CD4-positive, alpha-beta T cell treated with Interleukin-10 for 1 hour (primary cell): ENCODE data around the gene GSX1.
"Not testable (repeated sequence)": the region's sequence is repeated elsewhere in the genome, so short reads cannot be mapped to it uniquely, and the experiment has no call there.

Experiments used
- DNase-seq: peaks from one replicate; pipeline ENCODE4 v3.0.0-alpha.2; 2020

GSX1 gene

DNA sequence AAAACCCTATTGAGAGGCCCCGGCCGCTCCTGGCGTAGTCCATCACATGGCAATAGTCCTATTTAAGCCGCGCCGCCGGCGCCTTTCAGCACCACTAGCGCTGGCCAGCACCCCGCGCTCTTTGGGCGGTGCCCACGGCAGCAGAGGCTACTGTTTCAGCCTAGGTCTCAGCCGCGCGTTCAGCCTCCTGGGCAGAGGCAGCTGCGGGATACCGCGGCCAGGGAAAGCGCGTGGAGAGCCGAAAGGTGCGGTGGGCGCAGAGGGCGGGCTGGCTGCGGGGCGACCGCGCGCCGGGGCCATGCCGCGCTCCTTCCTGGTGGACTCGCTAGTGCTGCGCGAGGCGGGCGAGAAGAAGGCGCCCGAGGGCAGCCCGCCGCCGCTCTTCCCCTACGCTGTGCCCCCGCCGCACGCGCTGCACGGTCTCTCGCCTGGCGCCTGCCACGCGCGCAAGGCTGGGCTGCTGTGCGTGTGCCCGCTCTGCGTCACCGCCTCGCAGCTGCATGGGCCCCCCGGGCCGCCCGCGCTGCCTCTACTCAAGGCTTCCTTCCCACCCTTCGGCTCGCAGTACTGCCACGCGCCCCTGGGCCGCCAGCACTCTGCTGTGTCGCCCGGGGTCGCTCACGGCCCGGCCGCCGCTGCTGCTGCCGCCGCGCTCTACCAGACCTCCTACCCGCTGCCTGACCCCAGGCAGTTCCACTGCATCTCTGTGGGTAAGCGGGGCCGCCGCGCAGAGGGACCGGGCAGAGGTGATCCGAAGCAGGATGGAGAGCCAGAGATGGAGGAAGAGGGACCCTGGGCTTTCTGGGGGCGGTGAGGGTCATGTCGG is at the start of gene GSX1:
TSS of gene GSX1 (plus strand) at position 91 of the 826 bp plus-strand sequence. CDS start at position 299, 208 bp downstream.
- DNase-seq: peak; percentile 24

DNA sequence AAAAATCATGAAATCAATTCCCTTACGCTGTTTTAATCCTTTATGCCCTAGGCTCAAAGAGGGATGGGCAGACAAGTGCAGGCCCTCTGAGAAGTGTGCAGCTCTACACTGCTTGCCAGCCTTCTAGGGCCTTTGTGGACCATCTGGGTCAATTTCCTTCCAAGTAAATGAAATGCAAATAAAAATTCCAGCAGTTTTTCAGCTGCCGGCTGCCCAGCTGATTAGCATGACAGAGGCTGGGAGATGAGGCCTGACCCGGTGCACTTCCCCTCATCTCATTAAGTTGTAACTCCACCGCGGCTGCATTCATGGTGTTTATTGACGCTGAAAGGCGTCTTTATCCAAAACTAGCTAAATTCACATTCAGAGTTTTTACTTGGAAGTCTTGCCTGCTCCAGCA is 47.5 kb upstream of the GSX1 start:
- no peak for DNase-seq

DNA sequence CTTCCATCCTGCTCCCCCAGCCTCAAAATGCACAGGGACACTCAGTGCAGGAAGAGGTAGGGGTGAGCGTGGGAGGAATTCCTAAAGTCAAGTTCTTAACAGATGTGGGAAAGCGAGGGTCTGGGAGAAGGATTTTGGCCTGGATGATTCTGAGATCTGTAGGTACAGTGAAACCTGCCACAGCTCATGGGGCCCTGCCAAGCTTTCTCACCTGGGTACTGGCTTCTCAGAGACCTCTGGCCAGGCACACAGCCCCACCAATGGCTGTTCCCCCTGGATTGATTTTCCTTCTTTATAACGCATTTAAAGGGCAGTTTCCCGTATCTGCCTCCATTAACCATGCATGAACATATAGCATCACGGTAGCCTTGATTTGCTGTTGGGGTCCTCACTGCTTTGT is 47.0 kb upstream of the GSX1 start:
- DNase-seq: no peak

DNA sequence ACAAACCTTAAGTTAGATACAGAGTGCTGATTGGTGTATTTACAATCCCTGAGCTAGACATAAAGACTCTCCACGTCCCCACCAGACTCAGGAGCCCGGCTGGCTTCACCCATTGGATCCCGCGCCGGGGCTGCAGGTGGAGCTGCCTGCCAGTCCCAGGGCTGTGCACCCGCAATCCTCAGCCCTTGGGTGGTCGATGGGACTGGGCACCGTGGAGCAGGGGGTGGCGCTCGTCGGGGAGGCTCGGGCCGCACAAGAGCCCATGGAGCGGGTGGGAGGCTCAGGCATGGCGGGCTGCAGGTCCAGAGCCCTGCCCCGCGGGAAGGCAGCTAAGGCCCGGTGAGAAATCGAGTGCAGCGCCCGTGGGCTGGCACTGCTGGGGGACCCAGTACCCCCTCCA is 44.1 kb upstream of the GSX1 start:
- DNase-seq: not testable (repeated sequence)

DNA sequence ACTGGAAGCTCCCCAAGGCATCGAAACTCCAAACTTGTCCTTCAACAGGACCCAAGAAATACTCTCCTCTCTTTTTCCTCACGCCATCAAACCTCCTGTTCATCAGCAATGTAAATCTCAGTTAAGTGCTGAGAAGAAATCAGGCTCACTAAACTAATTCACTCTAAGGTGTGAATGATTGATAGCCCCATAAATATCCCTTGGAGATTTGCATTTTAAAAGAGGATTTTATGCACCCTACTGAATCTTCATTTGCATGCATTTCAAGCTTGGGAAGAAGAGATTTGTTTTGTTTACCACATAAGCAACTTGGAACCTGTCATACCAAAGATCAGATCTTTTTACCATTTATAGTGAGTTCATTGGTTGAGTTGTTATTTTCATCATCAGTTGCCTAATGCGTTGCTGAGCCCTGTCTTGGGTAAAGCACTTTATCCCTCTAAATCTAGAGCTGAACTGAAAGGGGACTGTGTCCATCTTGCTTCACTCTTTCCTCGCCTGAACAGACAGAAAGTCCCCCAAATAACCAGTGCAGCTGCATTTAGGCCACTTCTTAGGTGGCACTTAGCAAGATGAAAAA is 40.2 kb upstream of the GSX1 start:
- DNase-seq: no peak

DNA sequence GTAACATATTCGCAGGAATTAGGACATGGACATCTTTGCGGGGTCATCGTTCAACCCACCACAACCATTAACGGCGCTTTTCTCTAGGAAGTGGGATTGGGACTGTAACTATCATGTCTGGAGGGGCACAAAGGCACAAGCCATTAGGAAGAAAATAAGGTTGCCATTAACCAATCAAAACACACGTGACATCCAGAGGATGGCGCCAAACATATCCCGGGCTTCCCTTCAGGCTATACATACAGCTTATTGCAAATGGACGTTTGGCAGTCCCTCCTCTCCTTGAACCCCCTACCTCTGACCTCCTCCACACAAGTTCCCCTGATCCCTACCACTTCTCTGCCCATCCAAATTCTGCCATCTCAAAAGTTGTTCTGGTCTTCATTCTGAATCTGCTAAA is 26.6 kb upstream of the GSX1 start:
- no peak for DNase-seq

DNA sequence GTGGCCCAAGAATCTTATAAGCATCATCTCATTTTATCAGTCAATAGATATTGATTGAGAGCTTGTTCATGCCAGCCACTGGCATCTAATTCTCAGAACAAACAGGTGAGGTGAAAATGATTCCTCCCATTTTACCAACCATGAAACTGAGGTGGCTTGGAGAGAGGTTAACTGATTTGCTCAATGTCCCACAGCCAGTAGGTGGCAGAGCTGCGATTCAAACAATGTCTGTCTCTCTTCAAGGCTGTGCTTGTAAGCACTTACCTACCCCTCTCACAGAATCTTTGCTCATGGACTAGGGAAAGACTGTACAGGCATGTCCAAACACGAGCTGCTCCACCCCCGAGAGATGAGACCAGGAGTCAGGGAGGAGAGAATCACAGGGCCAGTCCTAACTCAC is 21.5 kb upstream of the GSX1 start:
- peak; percentile 30 for DNase-seq

DNA sequence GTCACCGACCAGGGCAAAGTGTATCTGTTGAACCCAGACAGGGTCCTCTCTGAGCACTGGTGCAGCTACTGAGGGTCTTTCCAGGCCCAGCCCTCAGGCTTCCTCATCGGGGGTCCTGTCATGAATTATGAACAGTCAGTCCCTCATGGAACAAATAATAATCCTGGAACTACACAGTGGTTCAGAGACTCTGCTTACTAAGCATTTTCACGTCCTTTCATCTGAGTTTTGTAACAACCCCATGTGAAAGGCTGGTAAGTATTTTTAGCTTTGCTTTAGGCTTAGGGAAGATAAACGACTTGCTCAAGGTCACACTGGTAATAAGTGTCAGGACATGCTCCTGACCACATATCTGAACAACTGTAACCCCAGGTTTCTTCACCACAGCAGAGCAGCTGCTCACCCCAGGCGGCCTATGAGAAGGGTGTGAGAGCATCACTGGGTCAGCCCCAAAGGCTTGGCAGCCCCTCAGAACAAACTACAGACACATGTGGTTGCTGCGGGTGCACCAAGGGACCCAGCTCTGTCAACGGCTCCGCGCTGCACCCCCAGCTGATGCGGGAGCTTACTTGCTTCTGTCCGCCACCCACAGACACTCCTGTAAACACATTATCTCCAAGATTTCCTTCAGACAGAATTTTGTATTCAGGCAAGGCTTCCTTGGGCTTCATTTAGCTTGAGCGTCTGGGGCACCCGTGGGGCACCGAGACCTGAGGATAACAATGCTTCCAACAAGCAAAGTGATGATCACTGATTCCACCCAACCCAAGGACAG is 19.4 kb upstream of the GSX1 start:
- DNase-seq: no peak

DNA sequence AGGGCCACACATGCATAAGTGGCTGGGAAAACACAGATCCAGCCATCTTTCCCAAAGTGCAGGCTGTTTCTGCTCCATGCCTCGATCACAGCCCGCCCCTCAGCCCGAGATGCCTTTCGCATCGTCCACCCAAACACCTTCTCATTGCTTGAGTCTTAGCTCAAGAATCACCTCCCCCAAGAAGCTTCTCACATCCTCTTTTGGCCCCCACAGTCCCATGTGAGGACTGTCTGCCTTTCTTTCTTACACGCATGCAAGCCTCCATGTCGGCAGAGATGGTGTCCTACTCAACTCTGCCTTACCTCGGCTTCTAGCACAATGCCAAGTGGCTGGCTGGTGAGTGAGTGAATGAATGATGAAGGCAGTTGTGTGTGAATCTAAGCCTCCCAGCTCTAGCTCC is 18.1 kb upstream of the GSX1 start:
- no peak for DNase-seq

DNA sequence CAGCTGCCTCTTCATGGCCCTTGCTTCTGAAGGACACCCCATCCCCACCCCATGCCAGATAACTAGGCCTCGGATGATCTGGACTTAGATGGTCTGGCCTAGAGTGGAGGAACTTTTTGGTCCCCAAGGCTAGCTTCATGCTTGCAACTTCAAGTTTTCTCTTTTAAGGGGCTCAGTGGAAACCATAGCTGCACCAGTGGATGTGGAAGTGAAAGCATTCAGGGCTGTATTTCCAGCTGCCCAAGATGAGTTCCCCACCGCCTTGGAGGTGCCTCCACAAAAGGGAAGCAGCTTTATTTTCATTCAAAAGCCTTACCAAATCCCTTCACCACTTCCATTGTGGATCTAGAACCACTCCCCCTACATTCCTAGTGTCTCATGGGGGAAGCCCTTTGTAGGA is 17.6 kb upstream of the GSX1 start:
- DNase-seq: no peak

DNA sequence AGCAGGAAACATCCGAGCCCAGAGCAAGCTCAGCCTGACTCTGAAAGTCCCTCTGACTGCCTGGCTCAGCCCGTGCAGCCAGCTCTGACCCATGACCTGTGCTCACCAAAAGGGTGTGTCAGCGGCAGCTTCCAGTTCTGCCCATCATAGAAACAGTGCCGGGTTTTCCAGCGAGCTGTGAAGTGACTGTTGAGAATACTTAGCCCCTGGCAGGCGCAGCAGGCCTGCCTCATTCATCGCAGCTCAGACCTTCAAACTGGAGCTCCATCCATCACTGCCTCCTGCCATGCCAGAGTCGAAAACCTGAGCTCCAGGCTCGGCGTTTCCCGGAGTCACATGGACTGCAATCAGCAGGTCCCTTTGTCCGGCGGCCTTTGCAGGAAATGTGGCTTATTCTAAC is 16.3 kb upstream of the GSX1 start:
- no peak for DNase-seq

DNA sequence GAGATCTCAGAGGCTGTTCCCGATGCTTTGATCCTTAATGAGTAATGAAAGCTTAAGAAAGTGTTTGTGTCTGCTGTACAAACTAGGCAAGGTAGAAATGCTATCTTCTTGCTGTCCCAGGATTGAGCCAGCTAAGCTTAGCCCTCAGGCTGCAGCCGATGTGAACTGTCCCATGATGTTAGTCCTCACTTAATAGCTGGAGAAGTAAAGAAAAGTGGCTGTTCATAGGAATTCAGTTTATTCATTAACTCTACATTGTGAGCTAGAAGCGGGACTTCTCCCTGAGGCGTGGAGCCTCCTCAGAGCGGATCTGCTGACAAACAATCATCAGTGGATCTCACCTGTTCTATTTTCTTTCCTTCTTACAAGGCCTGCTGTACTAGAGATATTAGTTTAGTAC is 10.1 kb upstream of the GSX1 start:
- DNase-seq: no peak

DNA sequence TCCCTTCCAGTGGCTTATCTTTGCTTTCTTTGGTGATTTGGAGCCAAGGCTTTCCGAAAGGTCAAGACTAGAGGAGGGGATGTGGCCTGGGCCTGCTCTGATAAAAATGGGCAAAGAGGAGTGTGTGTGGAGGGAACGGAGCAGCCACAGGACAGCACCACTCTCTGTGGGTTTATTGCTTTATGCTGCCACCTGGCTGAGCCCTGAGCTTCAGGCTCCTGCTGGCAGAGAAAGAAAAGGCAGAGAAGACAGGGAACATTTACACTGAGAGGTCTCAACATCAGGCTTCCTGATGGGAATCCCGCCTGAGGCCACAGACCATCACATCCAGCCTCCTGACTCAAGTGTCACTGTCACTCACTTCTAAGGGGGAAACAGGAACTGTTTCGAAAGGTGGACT is 9.2 kb upstream of the GSX1 start:
- no peak for DNase-seq

DNA sequence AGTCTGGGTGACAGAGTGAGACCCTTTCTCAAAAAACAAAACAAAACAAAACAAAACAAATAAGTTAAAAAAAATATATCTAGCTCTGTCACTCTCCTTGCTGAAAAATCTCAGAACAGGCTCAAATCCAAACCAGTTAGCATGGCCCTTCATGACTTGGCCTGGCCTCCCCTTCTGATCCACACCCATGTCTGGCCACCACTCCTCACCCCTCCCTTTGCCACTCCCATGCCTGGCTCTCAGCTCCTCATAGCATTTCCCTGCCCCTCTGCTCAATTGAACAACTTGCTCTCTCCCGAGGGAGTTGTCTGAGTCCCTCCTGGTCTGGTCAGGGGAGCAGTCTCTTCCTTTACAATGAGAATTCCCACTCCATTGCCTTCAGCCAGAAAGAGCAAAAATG is 4.0 kb upstream of the GSX1 start:
- no peak for DNase-seq

DNA sequence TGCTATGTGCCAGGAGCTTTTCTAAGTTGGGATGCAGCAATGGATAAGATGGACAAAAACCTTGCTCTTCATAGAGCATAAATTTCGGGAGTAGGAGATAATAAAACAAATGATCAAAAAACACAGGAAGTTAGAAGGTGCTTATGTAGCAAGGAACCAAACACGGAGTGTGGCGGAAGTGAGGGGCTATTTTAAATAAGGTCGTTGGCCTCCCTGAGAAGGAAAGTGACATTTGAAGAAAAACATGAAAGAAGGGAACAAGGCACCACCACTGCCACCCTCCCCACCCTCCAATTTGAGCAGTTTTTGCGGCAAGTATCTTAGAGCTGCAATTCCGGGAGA is 3.2 kb upstream of the GSX1 start:
- no peak for DNase-seq

DNA sequence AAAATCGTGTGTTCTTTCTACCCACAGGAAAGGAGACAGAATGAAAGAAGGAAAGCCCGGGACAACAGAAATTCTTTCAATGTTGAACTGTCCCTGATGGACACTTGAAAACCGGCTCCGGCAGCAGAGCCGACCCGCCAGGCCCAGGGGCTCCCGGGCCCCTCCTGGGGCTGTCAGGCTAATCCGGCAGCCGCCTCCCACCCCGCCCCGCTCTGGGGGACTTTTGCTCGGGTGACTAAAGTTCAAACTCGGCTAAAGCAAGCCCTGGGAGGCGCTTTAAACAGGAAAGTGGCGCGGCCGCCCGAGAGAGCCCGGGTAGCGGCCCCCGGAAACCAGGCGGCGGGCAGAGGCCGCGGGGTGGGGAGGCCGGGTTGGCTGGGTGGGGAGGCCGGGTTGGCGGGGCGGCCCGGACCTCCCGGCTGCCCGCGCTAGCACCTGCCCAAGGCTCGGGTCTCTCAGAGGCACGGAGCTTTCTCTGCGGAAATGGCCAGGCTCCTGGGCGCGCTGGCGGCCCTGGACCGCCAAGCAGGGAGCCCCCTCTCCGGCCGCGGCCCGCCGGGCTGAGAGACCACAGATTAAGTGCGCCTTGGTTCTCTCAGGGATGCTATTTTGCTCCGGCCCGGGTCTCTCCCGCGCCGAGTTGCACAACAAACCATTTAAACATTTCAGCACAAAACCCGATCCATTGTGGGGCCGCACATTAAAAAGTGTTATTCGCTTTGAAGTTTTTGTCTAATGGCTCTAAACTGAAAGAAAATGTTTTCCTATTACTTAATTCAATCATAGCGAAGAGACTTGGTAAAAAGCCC is 2.6 kb upstream of the GSX1 start:
- peak; percentile 4 for DNase-seq

DNA sequence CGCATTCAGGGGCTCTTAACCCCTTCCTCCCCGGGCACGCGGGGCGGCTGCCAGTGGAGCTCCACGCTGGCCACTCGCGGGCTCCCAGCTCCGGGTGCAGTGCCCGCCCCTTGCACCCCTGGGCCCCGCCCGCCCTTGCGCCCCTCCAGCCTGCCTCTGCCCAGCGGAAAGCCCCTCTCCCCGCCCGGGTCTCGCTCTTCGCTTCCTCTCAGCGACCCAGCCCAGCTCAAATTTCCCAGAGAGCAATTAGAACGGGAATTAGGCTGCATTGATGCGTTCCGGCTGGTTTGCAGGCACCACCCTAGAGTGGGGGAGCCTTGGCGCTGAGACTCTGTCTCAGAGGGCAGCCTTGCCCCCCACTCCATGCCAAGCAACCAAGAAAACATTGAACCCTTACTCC is 1.8 kb upstream of the GSX1 start:
- no peak for DNase-seq

DNA sequence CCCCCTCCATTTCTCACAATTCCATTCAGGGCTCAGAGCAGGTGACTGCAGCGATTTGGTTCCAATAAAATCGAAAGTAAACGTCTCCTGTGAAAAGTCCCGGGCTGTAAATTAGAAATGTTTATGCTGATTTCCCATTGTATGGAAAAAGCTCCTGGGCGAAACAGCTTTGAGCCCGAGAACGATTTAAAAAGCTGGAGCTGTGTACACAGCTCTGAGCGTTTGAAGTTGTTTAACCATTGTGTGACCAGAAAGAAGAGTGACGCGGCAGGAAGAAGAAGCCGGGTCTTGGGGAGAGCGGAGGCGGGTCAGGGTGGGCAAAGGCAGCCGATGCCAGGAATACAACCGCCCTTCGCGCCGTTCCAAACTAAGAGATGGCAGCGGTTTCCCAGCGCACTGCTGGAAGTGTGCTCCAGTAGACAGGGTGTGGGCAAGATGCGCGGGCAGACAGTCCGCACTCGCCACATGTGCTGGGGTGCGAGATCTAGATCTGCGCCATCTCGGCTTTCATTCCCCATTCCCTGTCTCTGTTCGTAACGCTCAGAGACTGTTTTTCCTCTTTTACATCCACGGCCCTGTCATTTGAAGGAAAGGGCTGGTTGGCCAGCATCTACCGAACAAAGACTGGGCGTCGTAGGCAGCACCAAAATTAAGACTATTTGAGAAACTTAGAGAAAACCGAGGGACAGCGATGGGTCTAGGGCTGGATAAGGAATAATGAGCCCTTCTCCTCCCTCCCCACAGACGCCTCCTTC is 960 bp upstream of the GSX1 start:
- no peak for DNase-seq

DNA sequence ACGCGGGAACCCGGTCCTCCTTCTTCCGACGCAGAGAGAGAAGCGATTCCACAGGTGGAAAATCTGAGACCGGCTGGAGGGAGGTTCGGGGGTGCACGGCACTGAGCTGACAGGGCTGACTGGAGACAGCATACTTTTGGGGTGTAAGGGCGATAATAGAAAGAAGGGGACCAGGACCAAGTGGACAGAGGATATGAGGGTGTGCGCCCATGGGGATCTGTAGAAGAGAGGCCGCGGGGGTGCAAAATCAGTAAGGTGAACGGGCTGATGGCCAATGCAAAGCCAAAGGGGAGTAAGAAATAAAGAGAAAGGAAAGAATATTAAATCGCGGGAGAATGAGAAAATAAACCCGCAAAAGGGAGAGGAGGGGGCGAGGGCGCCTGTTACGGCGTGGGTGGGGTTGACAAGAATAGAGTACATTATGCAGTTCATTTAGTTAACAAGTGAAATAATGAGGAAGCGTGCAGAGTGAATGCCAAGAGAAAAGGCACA is 336 bp upstream of the GSX1 start:
- DNase-seq: no peak

DNA sequence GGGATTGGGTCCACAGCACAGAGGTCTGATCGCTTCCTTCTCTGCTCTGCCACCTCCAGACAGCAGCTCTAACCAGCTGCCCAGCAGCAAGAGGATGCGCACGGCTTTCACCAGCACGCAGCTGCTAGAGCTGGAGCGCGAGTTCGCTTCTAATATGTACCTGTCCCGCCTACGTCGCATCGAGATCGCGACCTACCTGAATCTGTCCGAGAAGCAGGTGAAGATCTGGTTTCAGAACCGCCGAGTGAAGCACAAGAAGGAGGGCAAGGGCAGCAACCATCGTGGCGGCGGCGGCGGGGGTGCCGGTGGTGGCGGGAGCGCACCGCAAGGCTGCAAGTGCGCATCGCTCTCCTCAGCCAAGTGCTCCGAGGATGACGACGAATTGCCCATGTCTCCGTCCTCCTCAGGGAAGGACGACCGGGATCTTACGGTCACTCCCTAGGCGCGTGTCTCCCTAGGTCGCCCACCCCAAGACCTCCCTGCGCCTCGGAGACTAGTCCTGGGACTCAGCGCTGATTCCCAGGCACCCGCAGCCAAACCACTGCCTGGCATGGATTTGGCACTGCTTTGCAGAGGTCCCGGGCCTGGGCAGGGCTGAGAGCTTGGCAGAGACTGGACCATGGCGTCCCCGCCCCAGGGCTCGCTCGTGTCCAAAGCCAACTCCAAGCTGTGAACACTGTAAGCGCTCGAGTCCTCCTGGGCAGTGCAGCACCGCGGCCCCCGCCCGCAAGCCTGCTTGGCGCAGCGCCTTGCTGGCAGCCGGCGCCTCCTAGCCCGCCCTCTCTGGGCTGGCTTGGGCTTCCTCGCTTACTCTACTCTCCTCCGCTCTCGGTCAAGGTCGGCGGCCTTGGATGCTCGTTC is 1.5 kb downstream of the GSX1 start:
- DNase-seq: no peak

DNA sequence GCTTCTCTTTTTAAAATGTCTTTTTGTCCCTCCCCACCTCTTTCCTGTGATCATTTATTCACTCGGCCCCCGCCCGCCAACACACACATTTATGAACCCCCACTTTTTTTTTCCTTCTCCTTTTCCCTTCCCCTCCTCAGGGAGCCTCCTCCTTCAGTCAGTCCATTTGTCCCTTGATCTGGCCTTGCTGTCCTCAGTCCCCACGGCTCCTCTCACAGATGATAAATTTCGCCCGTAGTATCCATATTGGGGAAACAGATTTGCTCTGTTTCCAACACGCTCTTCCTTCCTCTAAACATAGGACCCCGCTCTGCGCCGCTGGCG is 2.0 kb downstream of the GSX1 start:
- DNase-seq: no peak
